Activated CD8-positive, alpha-beta memory T cell treated with anti-CD3 and anti-CD28 coated beads for 24 hours (primary cell): ENCODE data around the gene NT5C.
A peak's percentile ranks its signal among the peaks of the same experiment; 100 is the strongest.
"Not testable (repeated sequence)": the region's sequence is repeated elsewhere in the genome, so short reads cannot be mapped to it uniquely, and the experiment has no call there.

Experiments
- DNase-seq: peaks from one replicate; pipeline ENCODE4 v3.0.0-alpha.2; 2020

Gene NT5C

GRCh38 chr17:75131278-75132017 is at the start of gene NT5C:
Gene NT5C, minus strand, starts transcription at chr17:75131742. Its CDS starts 35 bp downstream, at chr17:75131707.
- DNase-seq: peak; percentile 91

GRCh38 chr17:75181110-75181509 is 49.6 kb upstream of the NT5C start:
- no peak for DNase-seq

- DNase-seq: no peak
Measured at GRCh38 chr17:75178453-75178852, 46.9 kb upstream of the NT5C start.

GRCh38 chr17:75176625-75177024 is 45.1 kb upstream of the NT5C start:
- DNase-seq: no peak

- DNase-seq: no peak
Measured at GRCh38 chr17:75174996-75175395, 43.5 kb upstream of the NT5C start.

GRCh38 chr17:75173526-75173925 is 42.0 kb upstream of the NT5C start:
- DNase-seq: no peak

- DNase-seq: no peak
Measured at GRCh38 chr17:75168998-75169397, 37.5 kb upstream of the NT5C start.

GRCh38 chr17:75164606-75165005 is 33.1 kb upstream of the NT5C start:
- not testable (repeated sequence) for DNase-seq

- DNase-seq: no peak
Measured at GRCh38 chr17:75163074-75163473, 31.5 kb upstream of the NT5C start.

GRCh38 chr17:75160211-75160610 is 28.7 kb upstream of the NT5C start:
- DNase-seq: no peak

GRCh38 chr17:75159196-75160031 is 27.9 kb upstream of the NT5C start:
- DNase-seq: no peak

GRCh38 chr17:75158480-75158879 is 26.9 kb upstream of the NT5C start:
- not testable (repeated sequence) for DNase-seq

GRCh38 chr17:75155191-75155601 is 23.7 kb upstream of the NT5C start:
- DNase-seq: no peak

- peak; percentile 97 for DNase-seq
Measured at GRCh38 chr17:75154195-75155106, 22.9 kb upstream of the NT5C start, which contains the start of gene JPT1. Gene JPT1, minus strand, starts transcription at chr17:75154512. Its CDS starts 115 bp downstream, at chr17:75154397.

- DNase-seq: no peak
Measured at GRCh38 chr17:75153780-75154194, 22.2 kb upstream of the NT5C start.

- peak; percentile 70 for DNase-seq
Measured at GRCh38 chr17:75152922-75153779, 21.6 kb upstream of the NT5C start.

GRCh38 chr17:75152523-75152921 is 21.0 kb upstream of the NT5C start:
- no peak for DNase-seq

- DNase-seq: no peak
Measured at GRCh38 chr17:75151930-75152329, 20.4 kb upstream of the NT5C start.

GRCh38 chr17:75147878-75148546 is 16.5 kb upstream of the NT5C start:
- no peak for DNase-seq

- no peak for DNase-seq
Measured at GRCh38 chr17:75146592-75146991, 15.1 kb upstream of the NT5C start.

GRCh38 chr17:75144816-75145512 is 13.4 kb upstream of the NT5C start:
- no peak for DNase-seq
